Gastrocnemius medialis (tissue), 4 donors: ENCODE measurements around the gene ABR. TPM values are rescaled to one million over a fixed set of nuclear protein-coding genes. Genes with fewer than 3 reads are reported as not detected.

ENCODE experiments used
- ATAC-seq, 2 donors: fragments of 150-250 bp; one replicate each; pipeline ENCODE4 v1.9.1; 2016
- DNase-seq, 2 donors: peaks; one replicate each; pipeline ENCODE4 v3.0.0-alpha.2; 2019
- H3K27ac ChIP-seq, 4 donors: fragments of 200-600 bp; sonication (generic); 1 replicate in 1 of 4; 2 replicates in 3 of 4; pipeline ENCODE4 v1.5.1; 2016 to 2018; ENCODE audit warnings: mild to moderate bottlenecking in 2 of 4, moderate library complexity in 1 of 4
- H3K27me3 ChIP-seq, 3 donors: fragments of 200-600 bp; sonication (generic) in 2 of 3; 1 replicate in 1 of 3; 2 replicates in 2 of 3; pipeline versions ENCODE4 v1.5.1 to v1.6.0; 2016 to 2019; ENCODE audit warnings: mild to moderate bottlenecking in 1 of 3, moderate library complexity in 1 of 3
- H3K36me3 ChIP-seq, 2 donors: fragments of 200-600 bp; sonication (generic) in 1 of 2; one replicate each; pipeline ENCODE4 v1.5.1; 2017 to 2018
- H3K4me1 ChIP-seq, 2 donors: fragments of 200-600 bp; sonication (generic) in 1 of 2; one replicate each; pipeline ENCODE4 v1.5.1; 2016 to 2017; ENCODE audit warnings: mild to moderate bottlenecking in 2 of 2
- H3K4me3 ChIP-seq, 4 donors: fragments of 200-600 bp; sonication (generic) in 3 of 4; 1 replicate in 1 of 4; 2 replicates in 3 of 4; pipeline ENCODE4 v1.5.1; 2016 to 2019; ENCODE audit warnings: mild to moderate bottlenecking in 2 of 4
- H3K9me3 ChIP-seq, 3 donors: fragments of 200-600 bp; sonication (generic) in 2 of 3; 1 replicate in 1 of 3; 2 replicates in 2 of 3; pipeline ENCODE4 v1.5.1; 2016 to 2019
- CTCF ChIP-seq, 5 experiments: fragments of 450-650 bp in 3 of 5; fragments of 200-600 bp in 2 of 5; sonication (generic) in 2 of 5; IDR thresholded peaks in 4 of 5; conservative IDR thresholded peaks in 1 of 5; 1 replicate in 4 of 5; 2 replicates in 1 of 5; pipeline ENCODE4 v1.5.1; 2016 to 2019; ENCODE audit warnings: antibody characterized with exemption in 5 of 5, mild to moderate bottlenecking in 3 of 5, moderate library complexity in 3 of 5
- POLR2A ChIP-seq, 2 donors: fragments of 450-650 bp; IDR thresholded peaks; one replicate each; pipeline ENCODE4 v1.6.1; 2017; ENCODE audit warnings: antibody characterized with exemption in 2 of 2, mild to moderate bottlenecking in 2 of 2, moderate library complexity in 2 of 2
- in situ Hi-C, 4 donors: fragments of 200-750 bp; cut with MboI; loops; one replicate each; pipeline versions ENCODE4 v1.15.0 to v1.8.0; 2017; ENCODE audit warnings: low sequenced_read_pairs in 4 of 4
- intact Hi-C: fragments of 100-400 bp; cut with DNase I; formaldehyde crosslinking; loops from one replicate; pipeline ENCODE4 v1.15.1; 2023; ENCODE audit warnings: low total_unique reads
- total RNA-seq, 4 donors: library from RNA; depleted of rRNA; stranded (reverse); fragments of >200 nt; gene quantifications; one replicate each; pipeline versions ENCODE4 v1.1.0 to v1.2.3, GENCODE V29; 2016

The ABR gene
- total RNA-seq, 4 donors from 2014 or later: 9.7 to 15.4 (median 12.8) TPM

DNA sequence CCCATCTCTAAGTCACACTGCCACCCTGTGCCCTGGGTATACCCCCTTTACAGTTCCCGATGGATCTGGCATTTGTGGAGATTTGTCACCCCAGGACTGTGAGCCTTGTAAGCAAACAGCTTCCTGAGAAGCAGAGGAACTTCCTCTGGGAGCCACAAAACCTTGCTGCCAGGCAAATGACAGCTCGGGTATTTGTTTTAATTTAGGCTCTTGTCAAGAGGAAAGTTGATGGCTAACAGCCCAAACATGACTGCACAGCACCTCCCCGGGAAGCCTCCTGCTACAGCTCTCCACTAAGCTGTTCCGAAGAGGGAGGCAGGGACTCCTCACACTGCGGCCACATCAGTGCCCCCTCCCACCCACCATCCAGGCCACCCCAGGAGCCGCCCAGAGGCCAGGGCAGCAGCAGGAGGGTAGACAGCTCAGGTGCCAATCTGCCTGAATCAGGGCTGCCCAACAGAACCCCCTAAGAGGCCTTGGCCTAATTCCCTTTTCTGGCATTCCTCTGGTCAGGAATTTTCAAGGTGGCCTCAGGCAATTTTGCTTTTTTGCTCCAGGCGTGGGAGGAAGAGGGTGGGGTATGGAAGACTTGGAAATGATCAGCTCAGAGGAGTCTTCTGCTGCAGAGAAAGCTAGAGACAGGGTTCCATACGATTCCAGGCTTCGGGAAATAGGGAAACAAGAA lies 2.6 kb downstream of the ABR start:
- H3K4me3 ChIP-seq: no peak overlapping the region
- peak overlapping the region in 2 of 4 donors; percentile 22 to 31 for H3K27ac ChIP-seq
- H3K27me3 ChIP-seq: peaks cover 18 to 36% (median 18%) of the 10 kb centered on the region in 3 donors
- no peak for DNase-seq
- intact Hi-C loops (no loop called here), in situ Hi-C loops (no loop called here)
- no peaks in the 10 kb centered on the region for H3K36me3 ChIP-seq
- peaks cover 5 to 12% of the 10 kb centered on the region in 2 donors for H3K4me1 ChIP-seq
- TF ChIP-seq CTCF (IDR thresholded peaks at IDR 0.05 in 4 of 5, conservative IDR thresholded peaks at IDR 0.05 in 1 of 5) (no peak), POLR2A (IDR thresholded peaks at IDR 0.05) (no peak)
- no peaks in the 10 kb centered on the region for H3K9me3 ChIP-seq
- ATAC-seq: no peak

DNA sequence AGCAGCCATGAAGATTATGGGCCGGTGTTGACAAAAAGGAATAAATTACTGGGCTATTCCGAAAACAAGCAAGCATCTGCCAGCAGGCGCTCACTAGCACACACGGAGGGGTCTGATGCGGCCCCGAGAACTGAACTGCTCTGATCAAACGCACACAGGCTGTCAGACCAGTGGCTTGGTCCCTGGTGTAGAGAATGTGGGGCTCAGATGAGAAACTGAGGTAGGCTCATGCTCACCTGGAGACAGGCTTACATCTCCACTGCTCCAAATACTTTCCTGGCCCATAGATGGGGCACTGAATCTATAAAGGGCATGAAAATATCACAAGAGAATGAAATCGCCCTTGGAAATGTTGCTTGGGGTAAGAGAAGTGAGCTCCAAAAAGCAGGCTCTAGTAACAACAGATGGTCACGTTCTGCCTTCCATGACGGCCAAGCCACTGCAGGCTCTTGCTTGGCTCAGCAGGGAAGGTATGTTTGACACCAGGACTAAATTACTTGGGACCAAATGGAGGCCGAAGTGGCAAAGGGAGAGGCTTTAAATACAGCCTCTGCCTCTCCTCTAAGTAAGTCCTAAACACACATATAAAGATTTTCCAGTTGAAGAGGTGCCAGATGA lies 5.4 kb downstream of the ABR start:
- intact Hi-C loops (no loop called here), in situ Hi-C loops (no loop called here)
- H3K4me3 ChIP-seq: peak overlapping the region in 1 of 4 donors; percentile 7
- no peaks in the 10 kb centered on the region for H3K9me3 ChIP-seq
- peaks cover 10 to 22% (median 16%) of the 10 kb centered on the region in 3 donors for H3K27me3 ChIP-seq
- TF ChIP-seq POLR2A (IDR thresholded peaks at IDR 0.05): no peak
- no peak for TF ChIP-seq CTCF (IDR thresholded peaks at IDR 0.05 in 4 of 5, conservative IDR thresholded peaks at IDR 0.05 in 1 of 5)
- H3K36me3 ChIP-seq: no peaks in the 10 kb centered on the region
- H3K4me1 ChIP-seq: peaks cover 5 to 13% of the 10 kb centered on the region in 2 donors
- no peak for DNase-seq
- peak overlapping the region; percentile 14 to 62 (median 40) for H3K27ac ChIP-seq
- ATAC-seq: no peak

- Histone ChIP-seq H3K4me3 (peak overlapping the region in 1 of 4 donors; percentile 7), H3K4me1 (peaks cover 5 to 6% of the 10 kb centered on the region in 2 donors), H3K9me3 (no peaks in the 10 kb centered on the region), H3K36me3 (no peaks in the 10 kb centered on the region), H3K27ac (peak overlapping the region; percentile 27 to 62 (median 54)), H3K27me3 (peaks cover 2 to 15% (median 12%) of the 10 kb centered on the region in 3 donors)
- DNase-seq (no peak), ATAC-seq (peak in 1 of 2 donors; percentile 18)
- intact Hi-C loops: no loop called here
- TF ChIP-seq POLR2A (IDR thresholded peaks at IDR 0.05) (no peak), CTCF (IDR thresholded peaks at IDR 0.05 in 4 of 5, conservative IDR thresholded peaks at IDR 0.05 in 1 of 5) (no peak)
- in situ Hi-C loops: no loop called here
Measured at GRCh38 chr17:1173432-1174262, 6.1 kb downstream of the ABR start.

GRCh38 chr17:1171953-1172352 lies 7.8 kb downstream of the ABR start:
- Histone ChIP-seq H3K27me3 (peaks cover 0 to 9% (median 0%) of the 10 kb centered on the region in 3 donors), H3K4me3 (no peak overlapping the region), H3K36me3 (no peaks in the 10 kb centered on the region), H3K27ac (peak overlapping the region in 1 of 4 donors; percentile 12), H3K9me3 (no peaks in the 10 kb centered on the region), H3K4me1 (peaks cover 0 to 3% of the 10 kb centered on the region in 2 donors)
- intact Hi-C loops (no loop called here), in situ Hi-C loops (no loop called here)
- TF ChIP-seq CTCF (IDR thresholded peaks at IDR 0.05 in 4 of 5, conservative IDR thresholded peaks at IDR 0.05 in 1 of 5) (no peak), POLR2A (IDR thresholded peaks at IDR 0.05) (no peak)
- DNase-seq: no peak
- no peak for ATAC-seq
